Endothelial cell of umbilical vein (primary cell): ENCODE results near the gene ZFP57. TPM values are rescaled to one million over a fixed set of nuclear protein-coding genes. Genes with fewer than 3 reads are reported as not detected.
A peak's percentile ranks its signal among the peaks of the same experiment; 100 is the strongest.

Experiments
- BruUV-seq: library from RNA; stranded (reverse); fragments of 400-500 nt; replicated peaks from 2 replicates; lab custom pipeline; 2021; lab: Mats Ljungman, UMichigan
- CTCF ChIA-PET: fragments of 300-600, 350-600 bp; sonication (Branson Sonifier 250); formaldehyde crosslinking; loops from one replicate; lab custom pipeline; 2021; ENCODE audit warnings: antibody characterized with exemption, inconsistent platforms; lab: Charles Lee
- POLR2A ChIA-PET: fragments of 300-600, 350-600 bp; sonication (Branson Sonifier 250); formaldehyde crosslinking; loops from one replicate; lab custom pipeline; 2021; ENCODE audit warnings: antibody characterized with exemption, inconsistent platforms; lab: Charles Lee
- DNase-seq: peaks from one replicate; pipeline ENCODE4 v3.0.0-alpha.2; 2011; ENCODE audit warnings: low read depth, low spot score
- FAIRE-seq: peaks from 2 replicates; lab custom pipeline; 2011; peaks lifted over from hg19 to GRCh38; lab: Jason Lieb, UNC
- H2AFZ ChIP-seq: 2 replicates; pipeline ENCODE4 v1.6.0; 2012; ENCODE audit warnings: low read depth, low read length, control low read depth, inconsistent platforms
- H3K27ac ChIP-seq: 2 replicates; pipeline ENCODE4 v1.5.1; 2011; ENCODE audit warnings: low read depth, mild to moderate bottlenecking, control low read depth, low read length, moderate library complexity; ENCODE audit not compliant: insufficient read depth
- H3K27me3 ChIP-seq, 2 experiments: 2 replicates each; pipeline versions ENCODE4 v1.6.0 to v1.6.1; 2011; ENCODE audit warnings: low read length in 2 of 2, mixed read lengths in 1 of 2; ENCODE audit not compliant: control insufficient read depth in 2 of 2, insufficient read depth in 2 of 2
- H3K36me3 ChIP-seq, 2 experiments: 2 replicates in 1 of 2; 3 replicates in 1 of 2; pipeline ENCODE4 v1.5.1; 2011; ENCODE audit warnings: low read length in 2 of 2, mild to moderate bottlenecking in 1 of 2, moderate library complexity in 1 of 2; ENCODE audit not compliant: control insufficient read depth in 2 of 2, insufficient read depth in 2 of 2; ENCODE audit errors: extremely low read depth in 1 of 2
- H3K4me1 ChIP-seq: 3 replicates; pipeline ENCODE4 v1.5.1; 2011; ENCODE audit warnings: mild to moderate bottlenecking, low read length; ENCODE audit not compliant: control insufficient read depth, insufficient read depth; ENCODE audit errors: extremely low read depth
- H3K4me2 ChIP-seq: 2 replicates; pipeline ENCODE4 v1.6.1; 2011; ENCODE audit warnings: low read length, control low read depth, mixed read lengths; ENCODE audit not compliant: insufficient read depth
- H3K4me3 ChIP-seq, 3 experiments: fragments of 200-600 bp in 1 of 3; sonication (generic), shearing (Covaris generic) in 1 of 3; replicated peaks in 1 of 3; 2 replicates each; pipeline ENCODE4 v1.5.1; 2011 to 2016; ENCODE audit warnings: control low read depth in 3 of 3, low read length in 3 of 3, mild to moderate bottlenecking in 2 of 3, inconsistent platforms in 1 of 3, low read depth in 1 of 3, moderate library complexity in 1 of 3; ENCODE audit not compliant: insufficient read depth in 1 of 3
- H3K79me2 ChIP-seq: 2 replicates; pipeline ENCODE4 v1.6.0; 2012; ENCODE audit warnings: low read length, inconsistent platforms; ENCODE audit not compliant: control insufficient read depth, insufficient read depth
- H3K9ac ChIP-seq: replicated peaks from 2 replicates; pipeline ENCODE3; 2011; ENCODE audit warnings: low read length, control low read depth; ENCODE audit not compliant: insufficient read depth; ENCODE audit errors: extremely low read depth
- H3K9me1 ChIP-seq: replicated peaks from 3 replicates; pipeline ENCODE4 v1.6.0; 2011; ENCODE audit warnings: mild to moderate bottlenecking, low read length; ENCODE audit not compliant: control insufficient read depth, insufficient read depth; ENCODE audit errors: extremely low read depth
- H3K9me3 ChIP-seq: replicated peaks from 2 replicates; pipeline ENCODE4 v1.5.1; 2012; ENCODE audit warnings: low read length, inconsistent platforms; ENCODE audit not compliant: control insufficient read depth, insufficient read depth
- H4K20me1 ChIP-seq: replicated peaks from 2 replicates; pipeline ENCODE3; 2011; ENCODE audit warnings: mild to moderate bottlenecking, low read length; ENCODE audit not compliant: control insufficient read depth, insufficient read depth; ENCODE audit errors: extremely low read depth
- GATA2 ChIP-seq: IDR thresholded peaks from 2 replicates; pipeline ENCODE4 v1.7.0; 2011; ENCODE audit warnings: low read depth, mild to moderate bottlenecking, moderate library complexity, mixed read lengths, low read length; ENCODE audit not compliant: insufficient read length, insufficient read depth
- dilution Hi-C: fragments of 300-500 bp; cut with MboI; formaldehyde crosslinking; loops from one replicate; pipeline ENCODE4 v1.15.0; 2019; ENCODE audit warnings: low sequenced_read_pairs; ENCODE audit not compliant: extremely low pct_ligation_motif_present
- intact Hi-C: fragments of 100-400 bp; cut with micrococcal nuclease; formaldehyde crosslinking; loops from one replicate; pipeline ENCODE4 v1.10.0; 2022
- polyA plus RNA-seq, 4 experiments: library from polyadenylated mRNA; depleted of rRNA in 3 of 4; stranded (reverse) in 3 of 4; unstranded in 1 of 4; fragments of >200 nt; gene quantifications; 2 replicates each; pipeline versions ENCODE4 v1.2.1 to v1.2.3, GENCODE V29; 2011 to 2012; ENCODE audit warnings: missing spikeins in 1 of 4
- total RNA-seq: library from RNA; stranded (reverse); gene quantifications from 2 replicates; pipeline ENCODE4 v1.2.3, GENCODE V29; 2021
- TF ChIP-seq, protein P1 (sequence below), 2 donors: IDR thresholded peaks; 1 replicate in 1 of 2; 2 replicates in 1 of 2; pipeline ENCODE4 v1.5.1; 2011; ENCODE audit warnings: low read length in 2 of 2, mild to moderate bottlenecking in 2 of 2, moderate library complexity in 2 of 2, control low read depth in 1 of 2, inconsistent platforms in 1 of 2, low read depth in 1 of 2; ENCODE audit not compliant: insufficient read depth in 1 of 2; ENCODE audit errors: extremely low read depth in 1 of 2

The ZFP57 gene
- total and polyA plus RNA-seq, 2 donors (not counting 3 experiments of a cell fraction or from before 2014, with no cell fraction given) = 0.07 TPM; not detected in 1

GRCh38 chr6:29651413-29652197 lies 29.3 kb downstream of the ZFP57 start:
- Histone ChIP-seq H3K9me3 (no peaks in the 10 kb centered on the region), H3K79me2 (no peaks in the 10 kb centered on the region), H3K36me3 (no peaks in the 10 kb centered on the region), H2AFZ (no peak overlapping the region), H3K4me3 (no peak overlapping the region), H3K9me1 (no peaks in the 10 kb centered on the region), H3K4me1 (peaks cover 4% of the 10 kb centered on the region), H3K27ac (no peak overlapping the region), H3K9ac (no peak overlapping the region), H3K27me3 (peaks cover 13 to 20% of the 10 kb centered on the region in 2 experiments), H3K4me2 (no peak overlapping the region), H4K20me1 (no peaks in the 10 kb centered on the region)
- DNase-seq (peak; percentile 47), FAIRE-seq (peak; percentile 78)
- ChIA-PET POLR2A (no interaction called here), CTCF (interaction anchor here (1.7 to 5.3 kb wide), 7 partner anchors 10 to 87 kb away, joined by 5 to 97 read pairs (median 24); partner anchors contain the start of gene GABBR1)
- BruUV-seq = no TSS peak
- dilution Hi-C loops = no loop called here
- TF ChIP-seq, protein P1, sequence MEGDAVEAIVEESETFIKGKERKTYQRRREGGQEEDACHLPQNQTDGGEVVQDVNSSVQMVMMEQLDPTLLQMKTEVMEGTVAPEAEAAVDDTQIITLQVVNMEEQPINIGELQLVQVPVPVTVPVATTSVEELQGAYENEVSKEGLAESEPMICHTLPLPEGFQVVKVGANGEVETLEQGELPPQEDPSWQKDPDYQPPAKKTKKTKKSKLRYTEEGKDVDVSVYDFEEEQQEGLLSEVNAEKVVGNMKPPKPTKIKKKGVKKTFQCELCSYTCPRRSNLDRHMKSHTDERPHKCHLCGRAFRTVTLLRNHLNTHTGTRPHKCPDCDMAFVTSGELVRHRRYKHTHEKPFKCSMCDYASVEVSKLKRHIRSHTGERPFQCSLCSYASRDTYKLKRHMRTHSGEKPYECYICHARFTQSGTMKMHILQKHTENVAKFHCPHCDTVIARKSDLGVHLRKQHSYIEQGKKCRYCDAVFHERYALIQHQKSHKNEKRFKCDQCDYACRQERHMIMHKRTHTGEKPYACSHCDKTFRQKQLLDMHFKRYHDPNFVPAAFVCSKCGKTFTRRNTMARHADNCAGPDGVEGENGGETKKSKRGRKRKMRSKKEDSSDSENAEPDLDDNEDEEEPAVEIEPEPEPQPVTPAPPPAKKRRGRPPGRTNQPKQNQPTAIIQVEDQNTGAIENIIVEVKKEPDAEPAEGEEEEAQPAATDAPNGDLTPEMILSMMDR (IDR thresholded peaks at IDR 0.05; ENCODE audit: extremely low read depth in 1 of 2, insufficient read depth in 1 of 2, low read depth in 1 of 2, low read length in 2 of 2) = peak; percentile 47 to 48
- no peak for TF ChIP-seq GATA2
- intact Hi-C loops = loop anchor here (1.0 to 2.0 kb wide), 3 partner anchors 51 to 184 kb away; no protein-coding TSS in a partner anchor
